ENCODE results near the gene ATF6B. TPM values are rescaled to one million over a fixed set of nuclear protein-coding genes. Genes with fewer than 3 reads are reported as not detected.
A peak's percentile ranks its signal among the peaks of the same experiment; 100 is the strongest.

ATF6B gene
- total and polyA plus RNA-seq, 8 donors = 70.7 to 95.8 (median 85.8) TPM

GRCh38 chr6:32170294-32170693 is 42.2 kb upstream of the ATF6B start:
- peaks cover 0 to 53% of the 10 kb centered on the region in 2 donors for H3K36me3 ChIP-seq
- intact Hi-C loops (cut with DNase I) = no loop called here
- H3K27me3 ChIP-seq = no peaks in the 10 kb centered on the region
- DNase-seq (no peak), ATAC-seq (no peak)
- no peak overlapping the region for H3K4me3 ChIP-seq
- peaks cover 10 to 25% of the 10 kb centered on the region in 2 donors for H3K4me1 ChIP-seq
- H3K27ac ChIP-seq = no peak overlapping the region
- no peaks in the 10 kb centered on the region for H3K9me3 ChIP-seq
- no peak for TF ChIP-seq CTCF (IDR thresholded peaks at IDR 0.05)

- H3K27ac ChIP-seq = no peak overlapping the region
- no peaks in the 10 kb centered on the region for H3K27me3 ChIP-seq
- ATAC-seq (no peak), DNase-seq (peak in 1 of 4 donors; percentile 45)
- peaks cover 0 to 13% of the 10 kb centered on the region in 2 donors for H3K4me1 ChIP-seq
- TF ChIP-seq CTCF (IDR thresholded peaks at IDR 0.05) = no peak
- H3K36me3 ChIP-seq = peaks cover 0 to 53% of the 10 kb centered on the region in 2 donors
- no peak overlapping the region for H3K4me3 ChIP-seq
- no peaks in the 10 kb centered on the region for H3K9me3 ChIP-seq
- intact Hi-C loops (cut with DNase I) = no loop called here
Observed at GRCh38 chr6:32168807-32169591, 41.0 kb upstream of the ATF6B start.

GRCh38 chr6:32168350-32168749 is 40.3 kb upstream of the ATF6B start:
- Histone ChIP-seq H3K4me1 (peaks cover 0 to 6% of the 10 kb centered on the region in 2 donors), H3K4me3 (no peak overlapping the region), H3K36me3 (peaks cover 0 to 53% of the 10 kb centered on the region in 2 donors), H3K9me3 (no peaks in the 10 kb centered on the region), H3K27ac (peak overlapping the region in 1 of 2 donors; percentile 28), H3K27me3 (peaks cover 0 to 6% of the 10 kb centered on the region in 2 donors)
- DNase-seq = peak in 1 of 4 donors; percentile 18
- intact Hi-C loops (cut with DNase I) = no loop called here
- no peak for TF ChIP-seq CTCF (IDR thresholded peaks at IDR 0.05)
- no peak for ATAC-seq

- DNase-seq = peak in 1 of 4 donors; percentile 17
- Histone ChIP-seq H3K36me3 (peaks cover 0 to 53% of the 10 kb centered on the region in 2 donors), H3K4me1 (peaks cover 0 to under 1% of the 10 kb centered on the region in 2 donors), H3K27ac (peak overlapping the region in 1 of 2 donors; percentile 28), H3K27me3 (peaks cover 0 to 9% of the 10 kb centered on the region in 2 donors), H3K4me3 (no peak overlapping the region), H3K9me3 (no peaks in the 10 kb centered on the region)
- no peak for TF ChIP-seq CTCF (IDR thresholded peaks at IDR 0.05)
- intact Hi-C loops (cut with DNase I) = no loop called here
- no peak for ATAC-seq
Observed at GRCh38 chr6:32167761-32168262, 39.8 kb upstream of the ATF6B start.

GRCh38 chr6:32167154-32167760 is 39.2 kb upstream of the ATF6B start:
- no peak overlapping the region for H3K4me3 ChIP-seq
- H3K9me3 ChIP-seq = no peaks in the 10 kb centered on the region
- intact Hi-C loops (cut with DNase I) = no loop called here
- DNase-seq (peak in 1 of 4 donors; percentile 66), ATAC-seq (no peak)
- no peaks in the 10 kb centered on the region for H3K4me1 ChIP-seq
- H3K27ac ChIP-seq = peak overlapping the region in 1 of 2 donors; percentile 28
- peaks cover 0 to 53% of the 10 kb centered on the region in 2 donors for H3K36me3 ChIP-seq
- TF ChIP-seq CTCF (IDR thresholded peaks at IDR 0.05) = no peak
- H3K27me3 ChIP-seq = peaks cover 0 to 9% of the 10 kb centered on the region in 2 donors
